Erythroblast (primary cell): Measurements from ENCODE around the gene KATNB1.

Experiments used
- GATA1 ChIP-seq: IDR thresholded peaks from 2 replicates; pipeline ENCODE4 v1.6.1; 2011; ENCODE audit warnings: low read depth, mild to moderate bottlenecking, control low read depth, low read length, moderate library complexity
- POLR2A ChIP-seq: IDR thresholded peaks from 2 replicates; pipeline ENCODE4 v1.6.1; 2011; ENCODE audit warnings: mild to moderate bottlenecking, low read length

DNA sequence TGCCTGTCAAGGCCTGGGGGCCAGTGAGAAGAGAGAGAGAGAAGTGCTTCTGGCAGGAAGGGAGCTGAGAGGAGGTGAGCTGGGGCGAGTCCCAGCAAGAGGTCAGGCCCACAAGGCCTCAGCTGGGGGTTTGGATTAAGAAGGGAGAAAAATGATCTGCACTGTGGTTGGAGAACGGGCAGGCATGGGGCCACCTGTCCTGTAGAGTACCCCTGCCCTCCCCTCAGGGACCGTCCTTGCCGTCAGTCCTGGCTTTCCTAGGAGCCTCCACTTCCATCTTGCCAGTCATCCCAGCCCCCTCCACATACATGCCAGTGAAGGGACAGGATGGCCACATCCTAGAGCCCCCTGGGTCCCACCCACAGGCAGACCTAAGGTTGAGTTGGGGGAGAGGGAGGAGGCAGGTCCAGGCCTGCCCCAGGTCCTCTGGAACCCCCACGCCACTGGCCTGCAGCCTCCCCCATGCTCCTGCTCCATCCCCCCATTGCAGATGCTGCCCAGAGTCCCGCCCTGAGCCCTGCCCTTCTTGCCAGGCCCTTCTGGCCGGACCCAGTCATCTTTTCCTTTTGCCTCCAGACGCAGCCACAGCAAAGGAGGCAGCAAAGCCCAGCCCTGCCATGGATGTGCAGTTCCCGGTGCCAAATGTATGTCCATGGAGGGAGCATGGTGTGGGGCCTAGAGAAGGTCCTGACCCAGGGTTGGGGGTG, 18.9 kb downstream of the KATNB1 start:
- no peak for TF ChIP-seq POLR2A
- TF ChIP-seq GATA1 = no peak
